ENCODE measurements around the gene FOXA2. TPM values are rescaled to one million over a fixed set of nuclear protein-coding genes. Genes with fewer than 3 reads are reported as not detected.

FOXA2 gene
- not detected in 2 replicates for total RNA-seq

GRCh38 chr20:22584522-22584921, at the start of gene FOXA2:
TSS of gene FOXA2 (minus strand) at chr20:22584572. CDS start at chr20:22584278, 294 bp downstream.

